Naive thymus-derived CD4-positive, alpha-beta T cell (primary cell): ENCODE measurements around the gene DPYSL4. TPM values are rescaled to one million over a fixed set of nuclear protein-coding genes. Genes with fewer than 3 reads are reported as not detected.
A peak's percentile ranks its signal among the peaks of the same experiment; 100 is the strongest.

Experiments
- ATAC-seq: fragments of 150-1000 bp; cut with Tn5 transposase; 2 replicates; pipeline ENCODE4 v1.10.0; 2021; ENCODE audit warnings: mild to moderate bottlenecking, moderate library complexity
- CTCF ChIA-PET: fragments of 350-600 bp; sonication (Branson Sonifier 250); formaldehyde crosslinking; loops from one replicate; lab custom pipeline; 2021; ENCODE audit warnings: antibody characterized with exemption; lab: Charles Lee
- POLR2A ChIA-PET: fragments of 350-600 bp; sonication (Branson Sonifier 250); formaldehyde crosslinking; loops from one replicate; lab custom pipeline; 2021; ENCODE audit warnings: antibody characterized with exemption, inconsistent platforms; lab: Charles Lee
- DNase-seq, 9 donors: peaks; one replicate each; pipeline versions ENCODE4 v3.0.0 to v3.0.0-alpha.2; 2020 to 2022; ENCODE audit warnings: mixed read lengths in 1 of 9
- H3K27ac ChIP-seq: one replicate; pipeline ENCODE4 v1.7.0; 2013; ENCODE audit warnings: mild to moderate bottlenecking, low read depth, low read length, moderate library complexity
- H3K27me3 ChIP-seq, 2 donors: one replicate each; pipeline ENCODE4 v1.7.0; 2013; ENCODE audit warnings: low read length in 2 of 2, mild to moderate bottlenecking in 2 of 2, moderate library complexity in 2 of 2; ENCODE audit not compliant: control insufficient read depth in 2 of 2, insufficient read depth in 2 of 2
- H3K36me3 ChIP-seq, 3 experiments: 1 replicate in 2 of 3; 2 replicates in 1 of 3; pipeline ENCODE4 v1.7.0; 2013; ENCODE audit warnings: low read length in 3 of 3, mild to moderate bottlenecking in 3 of 3, moderate library complexity in 1 of 3; ENCODE audit not compliant: insufficient read depth in 3 of 3, control insufficient read depth in 2 of 3
- H3K4me1 ChIP-seq, 2 donors: one replicate each; pipeline ENCODE4 v1.7.0; 2013; ENCODE audit warnings: low read length in 2 of 2, mild to moderate bottlenecking in 2 of 2, moderate library complexity in 1 of 2; ENCODE audit not compliant: control insufficient read depth in 2 of 2, insufficient read depth in 2 of 2
- H3K4me3 ChIP-seq: 2 replicates; pipeline ENCODE4 v1.7.0; 2013; ENCODE audit warnings: mild to moderate bottlenecking, low read length
- H3K9me3 ChIP-seq, 3 experiments: 1 replicate in 2 of 3; 2 replicates in 1 of 3; pipeline ENCODE4 v1.7.0; 2013; ENCODE audit warnings: low read length in 3 of 3; ENCODE audit not compliant: control insufficient read depth in 2 of 3
- H3K27ac Mint-ChIP-seq, 9 donors: one replicate each; pipeline ENCODE4 v1.8.0; 2020 to 2022; ENCODE audit warnings: mixed read lengths in 9 of 9, mild to moderate bottlenecking in 8 of 9, moderate library complexity in 5 of 9, inconsistent platforms in 2 of 9
- H3K27me3 Mint-ChIP-seq, 5 donors: one replicate each; pipeline ENCODE4 v1.8.0; 2021 to 2022; ENCODE audit warnings: mixed read lengths in 5 of 5, mild to moderate bottlenecking in 1 of 5
- H3K36me3 Mint-ChIP-seq, 5 donors: one replicate each; pipeline ENCODE4 v1.8.0; 2020 to 2022; ENCODE audit warnings: mixed read lengths in 5 of 5, mild to moderate bottlenecking in 3 of 5, inconsistent platforms in 1 of 5
- H3K4me1 Mint-ChIP-seq, 7 donors: one replicate each; pipeline ENCODE4 v1.8.0; 2020 to 2022; ENCODE audit warnings: mixed read lengths in 7 of 7, mild to moderate bottlenecking in 3 of 7, inconsistent platforms in 1 of 7
- H3K4me3 Mint-ChIP-seq, 10 donors: one replicate each; pipeline ENCODE4 v1.8.0; 2020 to 2022; ENCODE audit warnings: mild to moderate bottlenecking in 10 of 10, mixed read lengths in 10 of 10, moderate library complexity in 6 of 10, inconsistent platforms in 2 of 10
- H3K9me3 Mint-ChIP-seq, 11 donors: one replicate each; pipeline ENCODE4 v1.8.0; 2020 to 2022; ENCODE audit warnings: mixed read lengths in 11 of 11, mild to moderate bottlenecking in 4 of 11, inconsistent platforms in 1 of 11, moderate library complexity in 1 of 11
- intact Hi-C, 2 donors: fragments of 100-400 bp; cut with micrococcal nuclease; formaldehyde crosslinking; loops; one replicate each; pipeline ENCODE4 v1.15.1; 2023
- polyA plus RNA-seq, 2 donors: library from polyadenylated mRNA; unstranded; fragments of 300-500 nt; fragmentation: Illumina TruSeq; gene quantifications; one replicate each; pipeline ENCODE4 v1.2.3, GENCODE V29; 2021
- total RNA-seq, 6 experiments: library from RNA in 5 of 6; stranded (reverse) in 5 of 6; gene quantifications; 1 replicate in 5 of 6; 2 replicates in 1 of 6; pipeline ENCODE4 v1.2.3 and lab custom pipeline; 2021 to 2026

DPYSL4 gene
- total and polyA plus RNA-seq, 7 experiments from 2014 or later = 0.35 to 60.0 (median 9.4) TPM

- Histone ChIP-seq H3K27me3 (peaks cover 0 to 6% of the 10 kb centered on the region in 2 donors), H3K36me3 (no peaks in the 10 kb centered on the region), H3K27ac (no peak overlapping the region), H3K4me3 (no peak overlapping the region), H3K4me1 (peaks cover 0 to 13% of the 10 kb centered on the region in 2 donors), H3K9me3 (no peaks in the 10 kb centered on the region)
- Mint-ChIP-seq H3K36me3 (no peaks in the 10 kb centered on the region), H3K4me3 (no peak overlapping the region), H3K27ac (no peak overlapping the region), H3K9me3 (peaks cover 0 to 2% (median 0%) of the 10 kb centered on the region in 11 donors), H3K27me3 (peaks cover 0 to 32% (median 20%) of the 10 kb centered on the region in 5 donors), H3K4me1 (peaks cover 2 to 27% (median 7%) of the 10 kb centered on the region in 7 donors)
- ATAC-seq = no peak
- intact Hi-C loops = loop anchor here in 1 of 2 donors (10.0 kb wide), 1 partner anchor 353 kb away; the partner anchor contains the start of gene INPP5A
- no peak for DNase-seq
- ChIA-PET CTCF (no interaction called here), POLR2A (no interaction called here)
Observed at GRCh38 chr10:132181691-132182425, 4.9 kb upstream of the DPYSL4 start.

GRCh38 chr10:132182591-132182990 lies 4.2 kb upstream of the DPYSL4 start:
- peaks cover 0 to 27% (median 7%) of the 10 kb centered on the region in 7 donors for H3K4me1 Mint-ChIP-seq
- H3K9me3 Mint-ChIP-seq = no peaks in the 10 kb centered on the region
- H3K9me3 ChIP-seq = no peaks in the 10 kb centered on the region
- peaks cover 0 to 13% of the 10 kb centered on the region in 2 donors for H3K4me1 ChIP-seq
- H3K27ac Mint-ChIP-seq = no peak overlapping the region
- H3K4me3 ChIP-seq = no peak overlapping the region
- ATAC-seq = no peak
- intact Hi-C loops = loop anchor here in 1 of 2 donors (10.0 kb wide), 1 partner anchor 352 kb away; the partner anchor contains the start of gene INPP5A
- ChIA-PET POLR2A (no interaction called here), CTCF (no interaction called here)
- no peaks in the 10 kb centered on the region for H3K36me3 Mint-ChIP-seq
- H3K4me3 Mint-ChIP-seq = no peak overlapping the region
- H3K36me3 ChIP-seq = no peaks in the 10 kb centered on the region
- peaks cover 0 to 2% of the 10 kb centered on the region in 2 donors for H3K27me3 ChIP-seq
- no peak overlapping the region for H3K27ac ChIP-seq
- no peak for DNase-seq
- peaks cover 0 to 24% (median 13%) of the 10 kb centered on the region in 5 donors for H3K27me3 Mint-ChIP-seq

GRCh38 chr10:132183046-132183445 lies 3.7 kb upstream of the DPYSL4 start:
- intact Hi-C loops = loop anchor here in 1 of 2 donors (10.0 kb wide), 1 partner anchor 352 kb away; the partner anchor contains the start of gene INPP5A
- no peak overlapping the region for H3K27ac Mint-ChIP-seq
- ATAC-seq = no peak

GRCh38 chr10:132184816-132185593 lies 1.7 kb upstream of the DPYSL4 start:
- peaks cover 0 to 8% of the 10 kb centered on the region in 2 donors for H3K4me1 ChIP-seq
- no peaks in the 10 kb centered on the region for H3K36me3 ChIP-seq
- no peak overlapping the region for H3K27ac ChIP-seq
- no peaks in the 10 kb centered on the region for H3K9me3 ChIP-seq
- Mint-ChIP-seq H3K4me1 (peaks cover 3 to 28% (median 17%) of the 10 kb centered on the region in 7 donors), H3K27me3 (peaks cover 0 to 38% (median 31%) of the 10 kb centered on the region in 5 donors), H3K9me3 (peaks cover 0 to 2% (median 0%) of the 10 kb centered on the region in 11 donors), H3K36me3 (peaks cover 0 to 7% (median 0%) of the 10 kb centered on the region in 5 donors), H3K27ac (peak overlapping the region in 4 of 9 donors; percentile 15 to 46 (median 40)), H3K4me3 (peak overlapping the region; percentile 32 to 84 (median 56))
- ChIA-PET POLR2A (interaction anchor here (1.7 kb wide), 1 partner anchor 23 kb away, joined by 5 read pairs; no protein-coding TSS in a partner anchor), CTCF (no interaction called here)
- DNase-seq = no peak
- H3K4me3 ChIP-seq = no peak overlapping the region
- intact Hi-C loops = loop anchor here (1.0 to 10.0 kb wide), 4 partner anchors 23 to 350 kb away; partner anchors contain the start of genes INPP5A (in 1 of the 2) and LRRC27 (in 1 of the 2)
- peaks cover 0 to 10% of the 10 kb centered on the region in 2 donors for H3K27me3 ChIP-seq
- no peak for ATAC-seq

More at GRCh38 chr10:132183046-132183445, 3.7 kb upstream of the DPYSL4 start:
- ChIA-PET POLR2A (no interaction called here), CTCF (no interaction called here)
- no peak overlapping the region for H3K27ac ChIP-seq
- H3K36me3 ChIP-seq = no peaks in the 10 kb centered on the region
- peaks cover 0 to 25% (median 14%) of the 10 kb centered on the region in 5 donors for H3K27me3 Mint-ChIP-seq
- H3K4me3 ChIP-seq = no peak overlapping the region
- no peak for DNase-seq
- H3K9me3 Mint-ChIP-seq = no peaks in the 10 kb centered on the region
- no peaks in the 10 kb centered on the region for H3K9me3 ChIP-seq
- peaks cover 0 to 26% (median 9%) of the 10 kb centered on the region in 7 donors for H3K4me1 Mint-ChIP-seq
- H3K4me3 Mint-ChIP-seq = no peak overlapping the region
- no peaks in the 10 kb centered on the region for H3K36me3 Mint-ChIP-seq
- peaks cover 0 to 13% of the 10 kb centered on the region in 2 donors for H3K4me1 ChIP-seq
- peaks cover 0 to 7% of the 10 kb centered on the region in 2 donors for H3K27me3 ChIP-seq

- Mint-ChIP-seq H3K36me3 (peaks cover 0 to 13% (median 0%) of the 10 kb centered on the region in 5 donors), H3K27ac (peak overlapping the region in 3 of 9 donors; percentile 29 to 47 (median 41)), H3K27me3 (peaks cover 0 to 38% (median 31%) of the 10 kb centered on the region in 5 donors), H3K9me3 (peaks cover 0 to 2% (median 0%) of the 10 kb centered on the region in 11 donors), H3K4me1 (peaks cover 3 to 28% (median 17%) of the 10 kb centered on the region in 7 donors), H3K4me3 (peak overlapping the region; percentile 16 to 84 (median 63))
- ChIA-PET POLR2A (interaction anchor here (1.7 kb wide), 1 partner anchor 24 kb away, joined by 5 read pairs; no protein-coding TSS in a partner anchor), CTCF (no interaction called here)
- no peaks in the 10 kb centered on the region for H3K9me3 ChIP-seq
- H3K4me3 ChIP-seq = peak overlapping the region; percentile 27
- DNase-seq (peak; percentile 53 to 79 (median 66)), ATAC-seq (peak; percentile 92)
- H3K4me1 ChIP-seq = peaks cover 0 to 7% of the 10 kb centered on the region in 2 donors
- peak overlapping the region; percentile 55 for H3K27ac ChIP-seq
- intact Hi-C loops = loop anchor here (1.0 to 10.0 kb wide), 7 partner anchors 24 to 351 kb away; partner anchors contain the start of genes INPP5A (in 2 of the 2) and LRRC27 (in 2 of the 2)
- no peaks in the 10 kb centered on the region for H3K36me3 ChIP-seq
- H3K27me3 ChIP-seq = peaks cover 0 to 10% of the 10 kb centered on the region in 2 donors
Observed at GRCh38 chr10:132185601-132186487, 904 bp upstream of the DPYSL4 start.
